Measurements from ENCODE around the gene NAGA. TPM values are rescaled to one million over a fixed set of nuclear protein-coding genes. Genes with fewer than 3 reads are reported as not detected.
A peak's percentile ranks its signal among the peaks of the same experiment; 100 is the strongest.
"Not testable (repeated sequence)": the region's sequence is repeated elsewhere in the genome, so short reads cannot be mapped to it uniquely, and the experiment has no call there.

The NAGA gene
- total and polyA plus RNA-seq, 12 donors: 7.4 to 54.0 (median 25.8) TPM

GRCh38 chr22:42072606-42073330 is 2.2 kb upstream of the NAGA start:
- Histone ChIP-seq H3K9me3 (replicated peaks in 1 of 3) (no peaks in the 10 kb centered on the region), H3K4me3 (no peak overlapping the region), H3K27ac (no peak overlapping the region), H3K36me3 (replicated peaks in 1 of 2) (peaks cover 0 to under 1% of the 10 kb centered on the region in 2 donors), H3K27me3 (no peaks in the 10 kb centered on the region), H3K4me1 (replicated peaks in 1 of 2) (peaks cover 6 to 29% of the 10 kb centered on the region in 2 donors)
- TF ChIP-seq POLR2A (IDR thresholded peaks at IDR 0.05): no peak
- TF ChIP-seq, protein P1, sequence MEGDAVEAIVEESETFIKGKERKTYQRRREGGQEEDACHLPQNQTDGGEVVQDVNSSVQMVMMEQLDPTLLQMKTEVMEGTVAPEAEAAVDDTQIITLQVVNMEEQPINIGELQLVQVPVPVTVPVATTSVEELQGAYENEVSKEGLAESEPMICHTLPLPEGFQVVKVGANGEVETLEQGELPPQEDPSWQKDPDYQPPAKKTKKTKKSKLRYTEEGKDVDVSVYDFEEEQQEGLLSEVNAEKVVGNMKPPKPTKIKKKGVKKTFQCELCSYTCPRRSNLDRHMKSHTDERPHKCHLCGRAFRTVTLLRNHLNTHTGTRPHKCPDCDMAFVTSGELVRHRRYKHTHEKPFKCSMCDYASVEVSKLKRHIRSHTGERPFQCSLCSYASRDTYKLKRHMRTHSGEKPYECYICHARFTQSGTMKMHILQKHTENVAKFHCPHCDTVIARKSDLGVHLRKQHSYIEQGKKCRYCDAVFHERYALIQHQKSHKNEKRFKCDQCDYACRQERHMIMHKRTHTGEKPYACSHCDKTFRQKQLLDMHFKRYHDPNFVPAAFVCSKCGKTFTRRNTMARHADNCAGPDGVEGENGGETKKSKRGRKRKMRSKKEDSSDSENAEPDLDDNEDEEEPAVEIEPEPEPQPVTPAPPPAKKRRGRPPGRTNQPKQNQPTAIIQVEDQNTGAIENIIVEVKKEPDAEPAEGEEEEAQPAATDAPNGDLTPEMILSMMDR (IDR thresholded peaks at IDR 0.05): no peak
- 84 to 94% (median 85%) methylated on average over 8 of the region's 8 CpGs for WGBS, 4 donors
- DNase-seq: peak in 2 of 7 donors; percentile 19 to 58
- intact Hi-C loops (cut with DNase I): loop anchor here in 1 of 2 donors (5.0 kb wide), 1 partner anchor 385 kb away; the partner anchor contains the start of gene SNU13

DNA sequence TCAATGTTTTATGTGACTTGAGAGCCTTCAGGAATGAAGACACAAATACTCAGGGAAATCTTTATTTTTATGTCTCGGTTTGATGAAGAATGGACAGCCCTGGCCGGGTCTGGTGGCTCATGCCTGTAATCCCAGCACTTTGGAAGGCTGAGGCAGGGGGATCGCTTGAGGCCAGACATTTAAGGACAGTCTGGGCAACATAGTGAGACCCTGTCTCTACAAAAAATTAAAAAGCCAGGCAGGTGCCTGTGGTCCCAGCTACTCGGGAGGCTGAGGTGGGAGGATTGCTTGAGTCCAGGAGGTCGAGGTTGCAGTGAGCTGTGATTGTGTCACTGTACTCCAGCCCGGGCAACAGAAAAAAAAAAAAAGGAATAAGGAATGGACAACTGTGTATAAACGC is 896 bp upstream of the NAGA start:
- Histone ChIP-seq H3K36me3 (replicated peaks in 1 of 2) (peaks cover 0 to 13% of the 10 kb centered on the region in 2 donors), H3K4me3 (peak overlapping the region in 1 of 4 donors; percentile 77), H3K4me1 (replicated peaks in 1 of 2) (peaks cover 6 to 29% of the 10 kb centered on the region in 2 donors), H3K27ac (peak overlapping the region in 4 of 5 donors; percentile 58 to 95 (median 87))
- not testable (repeated sequence) for H3K9me3 ChIP-seq (replicated peaks in 1 of 3); H3K27me3 ChIP-seq
- 68 to 76% (median 70%) methylated on average over 7 of the region's 7 CpGs for WGBS, 4 donors
- DNase-seq: peak in 2 of 7 donors; percentile 16 to 43
- intact Hi-C loops (cut with DNase I): loop anchor here in 1 of 2 donors (5.0 kb wide), 1 partner anchor 384 kb away; the partner anchor contains the start of gene SNU13

DNA sequence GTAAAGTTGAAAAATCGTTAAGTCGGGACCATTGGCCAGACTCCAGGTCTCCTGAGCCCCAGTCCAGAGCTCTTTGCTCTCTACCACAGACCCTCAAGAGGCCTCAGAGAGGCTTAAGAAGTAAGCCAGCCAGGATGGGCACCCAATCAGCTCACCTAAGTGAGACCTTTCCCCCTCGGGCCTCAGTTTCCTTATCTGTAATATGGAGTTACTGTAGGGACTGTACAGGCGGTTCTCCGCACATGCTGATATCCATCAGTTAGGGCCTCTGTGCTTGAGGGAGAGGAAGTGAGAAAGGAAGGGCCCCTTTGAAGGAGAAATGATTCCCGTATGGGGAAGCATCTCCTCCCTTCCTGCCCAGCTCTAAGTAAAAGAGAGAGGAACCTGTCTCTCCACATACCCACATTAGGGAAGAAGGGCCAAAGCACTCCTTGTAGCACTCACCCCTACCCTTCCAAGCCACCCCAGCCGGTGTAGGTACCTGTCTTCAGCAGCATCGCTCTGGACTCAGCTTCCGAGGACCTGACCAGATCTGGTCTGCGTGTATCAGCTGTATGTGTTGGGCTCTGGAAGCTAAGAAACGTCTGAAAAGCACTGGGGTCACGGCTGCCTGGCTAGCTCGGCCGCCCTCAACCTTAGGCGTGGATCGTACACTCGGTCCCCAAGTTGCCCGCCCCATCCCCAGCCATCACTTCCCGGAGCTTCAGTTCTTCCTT is 653 bp downstream of the NAGA start:
- peak overlapping the region; percentile 58 to 95 (median 83) for H3K27ac ChIP-seq
- 19 to 53% (median 24%) methylated on average over 6 to 19 of the region's 19 CpGs for WGBS, 4 donors
- DNase-seq: peak in 2 of 7 donors; percentile 27 to 48
- H3K9me3 ChIP-seq (replicated peaks in 1 of 3): no peaks in the 10 kb centered on the region
- H3K36me3 ChIP-seq (replicated peaks in 1 of 2): peaks cover 0 to 27% of the 10 kb centered on the region in 2 donors
- no peaks in the 10 kb centered on the region for H3K27me3 ChIP-seq
- H3K4me3 ChIP-seq: peak overlapping the region in 3 of 4 donors; percentile 27 to 77 (median 66)
- intact Hi-C loops (cut with DNase I): loop anchor here in 1 of 2 donors (5.0 kb wide), 1 partner anchor 383 kb away; the partner anchor contains the start of gene SNU13
- no peak for TF ChIP-seq POLR2A (IDR thresholded peaks at IDR 0.05)
- TF ChIP-seq, protein P1 (IDR thresholded peaks at IDR 0.05): no peak
- peaks cover 6 to 29% of the 10 kb centered on the region in 2 donors for H3K4me1 ChIP-seq (replicated peaks in 1 of 2)

DNA sequence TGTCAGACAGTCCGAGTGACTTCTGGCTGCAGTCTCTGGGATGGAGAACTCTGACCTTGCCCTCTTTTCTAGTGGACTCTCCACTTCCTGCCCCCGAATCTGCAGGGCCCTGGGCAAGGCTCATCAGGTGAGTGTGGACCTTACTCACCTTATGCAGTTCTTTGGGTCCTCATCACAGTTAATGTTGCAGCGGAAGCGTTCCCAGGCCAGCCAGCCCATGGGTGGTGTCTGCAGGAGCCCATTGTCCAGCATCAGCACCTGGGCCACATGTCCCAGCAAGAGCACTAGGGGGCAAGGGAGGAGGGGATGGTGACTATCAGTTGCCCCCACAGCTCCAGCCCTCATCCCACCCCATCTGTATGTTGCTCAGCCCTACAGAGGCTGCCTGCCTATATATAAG is 2.3 kb downstream of the NAGA start:
- Histone ChIP-seq H3K27me3 (no peaks in the 10 kb centered on the region), H3K9me3 (replicated peaks in 1 of 3) (no peaks in the 10 kb centered on the region), H3K4me1 (replicated peaks in 1 of 2) (peaks cover 6 to 16% of the 10 kb centered on the region in 2 donors), H3K4me3 (no peak overlapping the region), H3K36me3 (replicated peaks in 1 of 2) (peaks cover 0 to 33% of the 10 kb centered on the region in 2 donors), H3K27ac (no peak overlapping the region)
- TF ChIP-seq, protein P1 (IDR thresholded peaks at IDR 0.05): no peak
- no peak for TF ChIP-seq POLR2A (IDR thresholded peaks at IDR 0.05)
- intact Hi-C loops (cut with DNase I): no loop called here
- WGBS, 4 donors: 48 to 89% (median 85%) methylated on average over 2 to 4 of the region's 4 CpGs
- peak in 2 of 7 donors; percentile 17 to 48 for DNase-seq

Measured in adrenal gland (tissue), 12 donors.